GM15510 (cell line): ENCODE results near the gene STK36.

ENCODE experiments used
- POLR2A ChIP-seq: IDR thresholded peaks from 3 replicates; pipeline ENCODE4 v1.6.1; 2011; ENCODE audit warnings: borderline replicate concordance; ENCODE audit not compliant: insufficient read length; ENCODE audit errors: extremely low read depth

The STK36 gene

GRCh38 chr2:218648787-218649100 lies 23.1 kb upstream of the STK36 start:
- TF ChIP-seq POLR2A, result no peak

DNA sequence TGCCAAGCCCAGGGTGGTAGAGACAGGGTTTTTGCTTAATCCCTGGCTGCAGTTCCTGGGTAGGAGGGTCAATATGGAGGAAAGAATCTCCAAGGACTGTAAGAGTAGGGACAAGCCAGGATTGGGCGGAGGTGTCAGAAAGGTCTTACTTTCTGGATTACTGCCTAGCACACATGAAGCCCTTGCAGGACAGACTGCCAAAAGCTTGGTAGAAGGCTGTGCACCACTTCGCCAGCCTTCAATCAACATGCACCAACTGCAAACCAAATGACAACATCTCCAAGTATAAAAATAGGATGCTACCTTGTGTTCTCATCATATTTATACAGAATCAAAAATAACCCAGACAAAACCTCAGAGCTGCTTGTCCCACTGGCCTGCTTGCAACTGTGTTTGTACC lies 16.1 kb upstream of the STK36 start:
- TF ChIP-seq POLR2A, result no peak

DNA sequence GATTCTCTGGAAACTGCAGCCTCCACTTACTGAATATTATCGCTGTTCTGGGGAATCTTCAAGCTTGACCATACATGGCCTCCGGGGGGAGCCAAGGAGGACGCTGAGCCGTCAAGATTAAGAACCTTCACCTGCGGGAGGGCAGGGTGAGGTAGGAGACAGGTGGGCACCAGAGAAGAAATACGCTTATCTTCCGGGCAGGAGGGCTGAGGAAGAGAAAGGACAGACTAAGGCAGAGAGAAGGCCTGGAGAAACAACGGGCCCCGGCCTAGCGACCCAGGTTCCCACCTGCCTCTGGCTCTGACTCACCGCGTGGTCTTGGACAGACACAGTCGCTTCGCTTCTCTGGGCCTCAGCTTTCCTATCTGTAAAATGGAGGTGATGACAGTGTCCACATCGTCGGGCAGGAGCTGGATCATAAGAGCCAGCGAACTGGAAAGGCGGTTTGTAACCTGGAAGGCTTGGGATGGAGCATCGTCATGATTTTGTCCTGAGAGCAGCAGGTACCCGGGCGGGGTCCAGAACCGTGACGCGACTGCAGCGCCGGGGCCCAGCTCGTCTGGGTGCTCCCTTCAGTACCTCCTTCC lies 13.1 kb upstream of the STK36 start:
- TF ChIP-seq POLR2A, result no peak

- TF ChIP-seq POLR2A, result peak; percentile 81
Measured at GRCh38 chr2:218659258-218659987, 12.5 kb upstream of the STK36 start, which contains the start of the genes BCS1L and ZNF142. TSS of gene BCS1L (plus strand) at chr2:218659683. CDS start at chr2:218660988, 1,305 bp downstream. TSS of gene ZNF142 (minus strand) at chr2:218659623. CDS start at chr2:218656429, 3,194 bp downstream.

- TF ChIP-seq POLR2A, result no peak
Measured at GRCh38 chr2:218659988-218660358, 11.9 kb upstream of the STK36 start.

GRCh38 chr2:218662377-218662776 lies 9.5 kb upstream of the STK36 start:
- no peak for TF ChIP-seq POLR2A

- TF ChIP-seq POLR2A, result no peak
Measured at GRCh38 chr2:218662827-218663226, 9.1 kb upstream of the STK36 start.

- no peak for TF ChIP-seq POLR2A
Measured at GRCh38 chr2:218663901-218664300, 8.0 kb upstream of the STK36 start.

- TF ChIP-seq POLR2A, result no peak
Measured at GRCh38 chr2:218664653-218665052, 7.2 kb upstream of the STK36 start.

DNA sequence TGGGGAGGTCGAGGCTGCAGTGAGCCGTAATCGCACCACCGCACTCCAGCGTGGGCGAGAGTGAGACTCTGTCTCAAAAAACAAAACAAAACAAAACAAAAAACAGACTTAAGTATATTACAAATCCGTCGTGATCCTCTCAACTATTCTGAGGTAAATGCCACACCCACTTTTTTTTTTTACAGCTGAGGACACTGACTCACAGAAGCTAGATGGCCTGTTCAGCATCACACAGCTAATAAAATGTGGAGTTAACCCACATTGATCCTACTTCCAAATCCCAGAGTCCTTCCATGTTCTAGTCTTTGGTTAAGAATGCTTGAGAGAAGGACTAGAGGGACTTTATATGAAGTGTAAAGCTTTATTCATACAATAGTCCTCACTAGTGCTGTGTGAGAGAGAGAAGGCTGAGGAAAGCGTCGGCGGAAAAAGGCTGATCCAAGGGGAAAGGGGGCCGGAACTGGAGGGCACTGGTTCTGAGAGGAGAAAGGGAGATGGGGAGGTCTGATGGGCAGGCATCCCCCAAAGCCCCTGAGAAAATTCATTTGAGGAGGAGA lies 711 bp upstream of the STK36 start:
- TF ChIP-seq POLR2A, result no peak

DNA sequence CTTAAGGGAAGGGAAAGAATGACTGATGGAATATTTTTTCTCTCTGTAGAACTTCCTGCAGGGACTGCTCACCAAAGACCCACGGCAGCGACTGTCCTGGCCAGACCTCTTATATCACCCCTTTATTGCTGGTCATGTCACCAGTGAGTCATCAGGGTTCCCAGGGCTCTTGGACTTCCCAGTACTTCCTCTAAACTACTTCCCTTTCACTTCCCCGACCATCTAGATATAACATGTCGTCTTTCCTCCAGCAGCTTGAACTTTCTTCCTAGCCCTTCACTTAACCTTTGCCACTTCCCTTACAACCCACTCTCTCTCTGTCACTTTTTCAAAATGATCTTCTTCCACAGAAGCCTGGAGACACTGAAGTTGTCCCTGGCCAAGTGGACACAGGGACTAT lies 7.2 kb downstream of the STK36 start:
- no peak for TF ChIP-seq POLR2A

DNA sequence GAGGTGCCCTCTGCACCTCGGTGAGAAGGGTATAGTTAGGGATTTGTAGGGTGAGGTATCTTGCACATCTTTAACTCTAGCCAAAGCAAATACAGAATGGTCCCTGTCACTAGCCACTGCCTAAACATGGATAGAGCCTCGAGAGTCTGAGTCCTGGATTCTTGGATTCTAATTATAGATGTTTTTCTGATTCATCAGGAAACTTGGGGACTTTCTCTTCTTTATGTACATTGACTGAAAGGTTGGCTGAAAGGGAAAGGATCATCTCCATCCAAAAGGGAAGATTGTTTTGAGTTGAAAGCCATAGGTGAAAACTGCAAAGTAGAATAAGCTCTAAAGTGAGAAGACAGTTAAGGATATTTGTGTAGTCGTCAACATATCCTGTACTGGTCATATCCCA lies 8.2 kb downstream of the STK36 start:
- no peak for TF ChIP-seq POLR2A

- TF ChIP-seq POLR2A, result no peak
Measured at GRCh38 chr2:218691234-218691633, 19.3 kb downstream of the STK36 start.

- TF ChIP-seq POLR2A, result no peak
Measured at GRCh38 chr2:218694405-218695145, 22.7 kb downstream of the STK36 start.

DNA sequence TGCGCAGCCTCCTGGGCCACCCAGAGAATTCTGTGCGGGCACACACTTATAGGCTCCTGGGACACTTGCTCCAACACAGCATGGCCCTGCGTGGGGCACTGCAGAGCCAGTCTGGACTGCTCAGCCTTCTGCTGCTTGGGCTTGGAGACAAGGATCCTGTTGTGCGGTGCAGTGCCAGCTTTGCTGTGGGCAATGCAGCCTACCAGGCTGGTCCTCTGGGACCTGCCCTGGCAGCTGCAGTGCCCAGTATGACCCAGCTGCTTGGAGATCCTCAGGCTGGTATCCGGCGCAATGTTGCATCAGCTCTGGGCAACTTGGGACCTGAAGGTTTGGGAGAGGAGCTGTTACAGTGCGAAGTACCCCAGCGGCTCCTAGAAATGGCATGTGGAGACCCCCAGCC lies 27.0 kb downstream of the STK36 start:
- no peak for TF ChIP-seq POLR2A
